ENCODE results near the gene RESP18. TPM values are rescaled to one million over a fixed set of nuclear protein-coding genes. Genes with fewer than 3 reads are reported as not detected.

RESP18 gene
- total RNA-seq, 2 donors from 2014 or later = not detected

DNA sequence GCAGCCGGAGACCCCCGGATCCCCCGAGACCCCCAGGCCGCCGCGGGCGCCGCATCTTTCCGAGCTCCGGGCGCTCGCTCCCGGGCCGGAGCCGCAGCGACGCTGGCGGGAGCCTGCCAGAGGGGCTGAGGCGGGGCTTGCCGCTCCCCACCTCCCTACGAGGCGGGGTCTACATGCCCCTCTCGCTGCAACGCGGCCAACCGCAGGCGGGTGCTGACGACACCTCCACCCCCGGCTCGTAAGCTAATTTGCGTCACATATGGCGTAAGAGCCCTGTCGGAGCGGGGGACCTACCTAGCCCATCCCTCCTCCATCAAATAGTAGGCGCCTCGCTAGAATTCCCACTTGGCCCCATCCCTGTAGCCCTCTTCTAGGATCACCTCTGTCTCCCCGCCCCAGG is 23.3 kb downstream of the RESP18 start, which contains the start of gene PTPRN:
Gene PTPRN (minus strand): TSS at position 124 of the 400 bp plus-strand sequence. CDS start 69 bp downstream, at position 55.
- Histone ChIP-seq H3K4me3 (no peak within 1 kb of the TSS), H3K4me1 (ENCODE audit: control insufficient read depth in 1 of 2, low read depth in 2 of 2) (peaks cover 0 to 4% of the 10 kb centered on the region in 2 donors), H3K27ac (no peak within 1 kb of the TSS), H3K9me3 (no peaks in the 10 kb centered on the region), H3K27me3 (replicated peaks; ENCODE audit: insufficient read depth) (peaks cover 5% of the 10 kb centered on the region), H3K36me3 (no peaks in the 10 kb centered on the region)
- DNase-seq (ENCODE audit: low spot score) = no peak
- TF ChIP-seq CTCF (IDR thresholded peaks at IDR 0.05) = no peak
- ATAC-seq (ENCODE audit: insufficient number of reproducible peaks, low FRiP score, low read depth) = no peak

DNA sequence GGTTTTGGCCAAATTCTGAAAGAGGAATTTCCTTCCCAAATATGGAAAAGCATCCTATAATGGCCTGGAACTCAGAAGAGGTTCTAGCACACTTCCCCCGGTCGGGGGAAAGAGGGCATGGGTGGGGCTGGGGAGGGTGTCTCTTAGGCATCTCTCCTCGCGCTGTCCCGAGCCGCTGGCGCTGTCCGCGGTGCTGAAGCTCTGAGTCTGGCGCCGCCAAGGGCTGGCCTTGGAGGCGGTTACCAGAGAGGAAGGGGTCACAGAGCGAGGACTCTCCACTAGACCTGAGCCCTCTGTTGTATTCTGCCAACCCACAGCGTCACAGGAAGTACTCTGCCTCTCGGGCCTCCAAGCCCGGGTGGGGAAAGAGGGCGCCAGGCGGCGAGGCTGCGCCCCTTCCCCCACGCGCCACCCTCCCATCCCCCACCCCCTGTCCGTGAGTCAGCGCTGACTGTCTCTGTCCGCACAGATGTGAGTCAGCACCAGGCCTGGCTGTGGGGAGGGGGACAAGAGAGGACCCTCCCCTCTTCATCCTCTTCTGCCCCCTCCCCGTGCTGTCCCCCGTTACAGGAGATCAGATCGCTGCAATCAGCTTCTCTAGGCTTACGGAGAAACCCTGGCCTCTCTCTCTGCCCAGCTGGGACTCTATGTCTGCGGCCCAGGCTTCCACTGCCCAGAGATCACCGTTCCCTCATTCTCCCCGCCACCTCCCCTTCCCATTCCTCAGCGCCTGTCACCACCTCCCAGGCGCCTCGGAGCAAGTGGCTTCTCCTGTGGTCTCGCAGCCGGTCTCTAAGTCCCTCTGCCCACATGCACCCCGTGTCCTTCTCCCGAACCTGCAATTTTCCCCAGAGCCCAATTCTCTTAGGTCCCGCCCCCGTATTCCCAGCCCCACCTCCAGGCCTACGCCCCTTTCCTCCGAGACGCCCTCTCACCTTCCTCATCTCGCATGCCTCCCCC is 24.1 kb downstream of the RESP18 start:
- peaks cover 5% of the 10 kb centered on the region for H3K27me3 ChIP-seq (replicated peaks; ENCODE audit: insufficient read depth)
- DNase-seq (ENCODE audit: low spot score) (no peak), ATAC-seq (ENCODE audit: insufficient number of reproducible peaks, low FRiP score, low read depth) (no peak)

DNA sequence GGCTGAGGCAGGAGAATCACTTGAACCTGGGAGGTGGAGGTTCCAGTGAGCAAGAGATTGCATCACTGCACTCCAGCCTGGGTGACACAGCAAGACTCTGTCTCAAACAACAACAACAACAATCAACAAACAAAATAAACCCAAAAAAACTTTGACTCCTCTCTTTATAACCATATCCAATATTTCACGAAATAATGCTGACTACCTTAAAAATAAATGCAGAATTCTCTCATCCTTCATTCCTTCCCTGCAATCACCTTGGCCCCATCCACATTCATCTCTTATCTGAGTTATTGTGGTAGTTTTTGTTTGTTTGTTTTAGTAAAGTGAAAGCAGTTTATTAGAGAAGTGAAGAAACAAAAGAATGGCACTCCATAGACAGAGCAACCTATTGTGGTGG is 26.5 kb downstream of the RESP18 start:
- ATAC-seq (ENCODE audit: insufficient number of reproducible peaks, low FRiP score, low read depth) (no peak), DNase-seq (ENCODE audit: low spot score) (no peak)
- Histone ChIP-seq H3K9me3 (no peaks in the 10 kb centered on the region), H3K27ac (no peak overlapping the region), H3K27me3 (replicated peaks; ENCODE audit: insufficient read depth) (no peaks in the 10 kb centered on the region), H3K4me3 (no peak overlapping the region), H3K4me1 (ENCODE audit: control insufficient read depth in 1 of 2, low read depth in 2 of 2) (peaks cover 0 to 4% of the 10 kb centered on the region in 2 donors), H3K36me3 (no peaks in the 10 kb centered on the region)
- TF ChIP-seq CTCF (IDR thresholded peaks at IDR 0.05) = no peak

More for the DNA sequence above, 24.1 kb downstream of the RESP18 start:
- H3K4me1 ChIP-seq (ENCODE audit: control insufficient read depth in 1 of 2, low read depth in 2 of 2) = peaks cover 0 to 4% of the 10 kb centered on the region in 2 donors
- H3K36me3 ChIP-seq = no peaks in the 10 kb centered on the region
- no peak overlapping the region for H3K4me3 ChIP-seq
- H3K27ac ChIP-seq = no peak overlapping the region
- no peaks in the 10 kb centered on the region for H3K9me3 ChIP-seq
- no peak for TF ChIP-seq CTCF (IDR thresholded peaks at IDR 0.05)

DNA sequence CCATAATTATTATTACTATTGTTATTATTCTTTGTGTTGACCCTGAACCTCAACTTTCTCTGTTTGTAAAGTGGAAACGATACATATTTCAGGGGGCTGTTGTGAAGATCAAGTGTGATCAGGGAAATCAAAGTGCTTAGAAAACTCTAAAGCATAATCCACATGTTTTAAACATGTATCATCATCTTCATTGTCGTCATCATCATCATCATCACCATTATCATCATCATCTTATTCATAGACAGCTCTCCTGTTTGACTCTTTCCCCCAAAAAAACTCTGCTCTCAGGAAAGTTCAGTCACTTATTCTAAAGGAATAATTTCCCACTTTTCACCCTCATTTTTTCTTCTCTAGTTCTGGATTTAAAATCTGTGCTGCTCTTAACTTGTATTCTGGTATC is 28.3 kb downstream of the RESP18 start:
- no peak for TF ChIP-seq CTCF (IDR thresholded peaks at IDR 0.05)
- Histone ChIP-seq H3K36me3 (no peaks in the 10 kb centered on the region), H3K27me3 (replicated peaks; ENCODE audit: insufficient read depth) (no peaks in the 10 kb centered on the region), H3K4me1 (ENCODE audit: control insufficient read depth in 1 of 2, low read depth in 2 of 2) (peaks cover 0 to 4% of the 10 kb centered on the region in 2 donors), H3K4me3 (no peak overlapping the region), H3K27ac (no peak overlapping the region), H3K9me3 (no peaks in the 10 kb centered on the region)
- no peak for DNase-seq (ENCODE audit: low spot score)
- ATAC-seq (ENCODE audit: insufficient number of reproducible peaks, low FRiP score, low read depth) = no peak

DNA sequence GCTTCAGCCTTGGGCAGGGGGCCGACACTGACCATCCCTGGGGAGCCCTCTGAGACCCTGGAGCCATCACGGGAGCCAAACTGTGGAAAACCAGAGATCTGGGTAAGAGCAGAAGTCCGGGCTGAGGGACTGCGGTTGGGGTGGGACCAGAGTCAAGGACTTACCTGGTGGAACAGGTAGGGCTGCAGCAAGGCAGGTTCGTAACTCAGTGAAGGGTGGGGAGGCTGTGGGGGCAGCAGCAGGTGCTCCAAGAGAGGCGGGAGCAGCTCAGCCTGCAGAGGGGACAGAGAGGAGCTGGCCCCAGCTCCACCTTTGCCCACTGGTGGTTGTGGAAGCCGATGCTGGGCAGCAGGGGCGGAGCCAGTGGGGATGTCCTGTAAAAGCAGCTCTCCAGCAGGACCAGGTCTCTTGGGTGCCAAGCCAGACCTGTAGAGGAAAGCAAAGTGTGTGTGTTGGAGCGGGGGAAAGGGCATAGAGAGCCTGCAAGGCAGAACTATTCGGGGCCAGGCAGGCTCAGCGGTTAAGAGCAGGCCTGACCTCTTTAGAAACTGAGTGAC is 30.1 kb downstream of the RESP18 start:
- Histone ChIP-seq H3K4me1 (ENCODE audit: control insufficient read depth in 1 of 2, low read depth in 2 of 2) (peaks cover 0 to 4% of the 10 kb centered on the region in 2 donors), H3K36me3 (no peaks in the 10 kb centered on the region), H3K27me3 (replicated peaks; ENCODE audit: insufficient read depth) (no peaks in the 10 kb centered on the region), H3K9me3 (no peaks in the 10 kb centered on the region), H3K27ac (no peak overlapping the region), H3K4me3 (no peak overlapping the region)
- no peak for ATAC-seq (ENCODE audit: insufficient number of reproducible peaks, low FRiP score, low read depth)
- TF ChIP-seq CTCF (IDR thresholded peaks at IDR 0.05) = no peak
- no peak for DNase-seq (ENCODE audit: low spot score)

Data from thoracic aorta (tissue), 2 donors.